GM12872 (cell line): Measurements from ENCODE around the gene LMCD1.

Source experiments
- CTCF ChIP-seq: IDR thresholded peaks from 3 replicates; pipeline ENCODE4 v1.5.1; 2011; ENCODE audit warnings: low read depth, mild to moderate bottlenecking, low read length, moderate library complexity; ENCODE audit not compliant: insufficient read depth

LMCD1 gene

GRCh38 chr3:8579943-8580342, 78.3 kb downstream of the LMCD1 start:
- no peak for TF ChIP-seq CTCF

- TF ChIP-seq CTCF, result no peak
These were observed 79.8 kb downstream of the LMCD1 start for GRCh38 chr3:8581373-8581772.

- no peak for TF ChIP-seq CTCF
These were observed 80.3 kb downstream of the LMCD1 start for GRCh38 chr3:8581806-8582445.

GRCh38 chr3:8584661-8585060, 83.0 kb downstream of the LMCD1 start:
- TF ChIP-seq CTCF, result no peak

GRCh38 chr3:8589880-8590556, 88.4 kb downstream of the LMCD1 start:
- no peak for TF ChIP-seq CTCF

GRCh38 chr3:8593021-8593827, 91.6 kb downstream of the LMCD1 start:
- TF ChIP-seq CTCF, result no peak

GRCh38 chr3:8595252-8595651, 93.6 kb downstream of the LMCD1 start:
- TF ChIP-seq CTCF, result no peak
